Measurements from ENCODE around the gene CACNA1B.
"Not testable (repeated sequence)": the region's sequence is repeated elsewhere in the genome, so short reads cannot be mapped to it uniquely, and the experiment has no call there.

DNA sequence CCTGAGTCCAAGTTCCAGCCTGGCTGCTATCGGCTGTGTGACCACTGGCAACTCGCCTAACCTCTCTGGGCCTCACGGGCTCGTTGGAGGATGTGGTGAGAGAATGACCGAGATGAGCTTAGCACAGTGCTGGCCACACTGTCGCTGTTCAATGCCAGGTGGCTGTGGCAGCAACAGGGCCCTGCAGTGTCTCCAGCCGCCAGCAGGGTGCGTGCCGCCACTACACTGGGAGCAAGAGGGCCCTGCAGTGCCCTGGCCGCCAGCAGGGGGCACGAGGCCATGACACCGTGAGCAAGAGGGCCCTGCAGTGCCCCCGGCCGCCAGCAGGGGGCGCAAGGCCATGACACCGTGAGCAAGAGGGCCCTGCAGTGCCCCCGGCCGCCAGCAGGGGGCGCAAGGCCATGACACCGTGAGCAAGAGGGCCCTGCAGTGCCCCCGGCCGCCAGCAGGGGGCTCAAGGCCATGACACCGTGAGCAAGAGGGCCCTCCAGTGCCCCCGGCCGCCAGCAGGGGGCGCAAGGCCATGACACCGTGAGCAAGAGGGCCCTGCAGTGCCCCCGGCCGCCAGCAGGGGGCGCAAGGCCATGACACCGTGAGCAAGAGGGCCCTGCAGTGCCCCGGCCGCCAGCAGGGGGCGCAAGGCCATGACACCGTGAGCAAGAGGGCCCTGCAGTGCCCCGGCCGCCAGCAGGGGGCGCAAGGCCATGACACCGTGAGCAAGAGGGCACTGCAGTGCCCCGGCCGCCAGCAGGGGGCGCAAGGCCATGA, 248.7 kb downstream of the CACNA1B start:
- TF ChIP-seq, protein P1, sequence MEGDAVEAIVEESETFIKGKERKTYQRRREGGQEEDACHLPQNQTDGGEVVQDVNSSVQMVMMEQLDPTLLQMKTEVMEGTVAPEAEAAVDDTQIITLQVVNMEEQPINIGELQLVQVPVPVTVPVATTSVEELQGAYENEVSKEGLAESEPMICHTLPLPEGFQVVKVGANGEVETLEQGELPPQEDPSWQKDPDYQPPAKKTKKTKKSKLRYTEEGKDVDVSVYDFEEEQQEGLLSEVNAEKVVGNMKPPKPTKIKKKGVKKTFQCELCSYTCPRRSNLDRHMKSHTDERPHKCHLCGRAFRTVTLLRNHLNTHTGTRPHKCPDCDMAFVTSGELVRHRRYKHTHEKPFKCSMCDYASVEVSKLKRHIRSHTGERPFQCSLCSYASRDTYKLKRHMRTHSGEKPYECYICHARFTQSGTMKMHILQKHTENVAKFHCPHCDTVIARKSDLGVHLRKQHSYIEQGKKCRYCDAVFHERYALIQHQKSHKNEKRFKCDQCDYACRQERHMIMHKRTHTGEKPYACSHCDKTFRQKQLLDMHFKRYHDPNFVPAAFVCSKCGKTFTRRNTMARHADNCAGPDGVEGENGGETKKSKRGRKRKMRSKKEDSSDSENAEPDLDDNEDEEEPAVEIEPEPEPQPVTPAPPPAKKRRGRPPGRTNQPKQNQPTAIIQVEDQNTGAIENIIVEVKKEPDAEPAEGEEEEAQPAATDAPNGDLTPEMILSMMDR (IDR thresholded peaks at IDR 0.05): not testable (repeated sequence)
- not testable (repeated sequence) for TF ChIP-seq POLR2AphosphoS5 (IDR thresholded peaks at IDR 0.05; ENCODE audit: insufficient read depth in 1 of 2, low read depth in 1 of 2)

All from vagina (tissue), 2 donors.